HG02678 (cell line): ENCODE measurements around the gene TTN.

Source experiments
- ATAC-seq: cut with Tn5 transposase; IDR thresholded peaks from one replicate; pipeline ENCODE4 v1.9.1; 2021; ENCODE audit warnings: mild to moderate bottlenecking, moderate library complexity; ENCODE audit not compliant: unreplicated experiment

The TTN gene

GRCh38 chr2:178807227-178808008 is at the start of gene TTN:
TSS of gene TTN (minus strand) at chr2:178807423. CDS start at chr2:178804642, 2,781 bp downstream.
- ATAC-seq: no peak

- no peak for ATAC-seq
Measured at GRCh38 chr2:178855151-178855550, 47.9 kb upstream of the TTN start.

GRCh38 chr2:178848335-178848734 is 41.1 kb upstream of the TTN start:
- ATAC-seq: no peak

GRCh38 chr2:178846458-178846802 is 39.2 kb upstream of the TTN start:
- ATAC-seq: no peak

GRCh38 chr2:178845566-178846457 is 38.6 kb upstream of the TTN start:
- no peak for ATAC-seq

GRCh38 chr2:178844701-178845100 is 37.5 kb upstream of the TTN start:
- ATAC-seq: no peak

GRCh38 chr2:178844269-178844668 is 37.0 kb upstream of the TTN start:
- no peak for ATAC-seq

GRCh38 chr2:178843697-178844096 is 36.5 kb upstream of the TTN start:
- no peak for ATAC-seq

- ATAC-seq: no peak
Measured at GRCh38 chr2:178836807-178837206, 29.6 kb upstream of the TTN start.

- no peak for ATAC-seq
Measured at GRCh38 chr2:178834086-178834485, 26.9 kb upstream of the TTN start.

- ATAC-seq: no peak
Measured at GRCh38 chr2:178833382-178833781, 26.2 kb upstream of the TTN start.

- no peak for ATAC-seq
Measured at GRCh38 chr2:178830451-178830850, 23.2 kb upstream of the TTN start.

- ATAC-seq: no peak
Measured at GRCh38 chr2:178829981-178830380, 22.8 kb upstream of the TTN start.

- ATAC-seq: no peak
Measured at GRCh38 chr2:178829299-178829960, 22.2 kb upstream of the TTN start.

- ATAC-seq: no peak
Measured at GRCh38 chr2:178828486-178828881, 21.3 kb upstream of the TTN start.

GRCh38 chr2:178827739-178828485 is 20.7 kb upstream of the TTN start:
- ATAC-seq: no peak

GRCh38 chr2:178827111-178827510 is 19.9 kb upstream of the TTN start:
- no peak for ATAC-seq

- no peak for ATAC-seq
Measured at GRCh38 chr2:178825183-178825582, 18.0 kb upstream of the TTN start.

- no peak for ATAC-seq
Measured at GRCh38 chr2:178824181-178824580, 17.0 kb upstream of the TTN start.

- ATAC-seq: peak; percentile 85
Measured at GRCh38 chr2:178819992-178820391, 12.8 kb upstream of the TTN start.
